ENCODE results near the gene ATP10A.

Gene ATP10A

DNA sequence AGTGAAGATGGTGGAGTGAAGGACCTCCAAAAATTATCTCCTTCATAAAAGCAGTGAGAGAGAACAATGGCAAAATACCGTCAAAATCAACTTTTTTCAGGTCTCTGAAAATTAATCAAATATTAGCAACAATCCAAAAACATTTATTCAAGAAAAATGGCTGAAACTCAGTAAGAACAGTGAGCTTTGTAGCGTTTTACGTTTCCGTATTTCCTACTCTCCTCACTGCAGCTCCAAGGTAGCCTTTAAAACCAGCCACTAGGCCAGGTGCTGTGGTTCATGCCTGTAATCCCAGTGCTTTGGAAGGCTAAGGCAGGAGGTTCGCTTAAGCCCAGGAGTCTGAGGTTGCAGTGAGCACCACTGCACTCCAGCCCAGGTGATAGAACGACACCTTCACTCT, 38.5 kb downstream of the ATP10A start:
- no peak for DNase-seq

DNA sequence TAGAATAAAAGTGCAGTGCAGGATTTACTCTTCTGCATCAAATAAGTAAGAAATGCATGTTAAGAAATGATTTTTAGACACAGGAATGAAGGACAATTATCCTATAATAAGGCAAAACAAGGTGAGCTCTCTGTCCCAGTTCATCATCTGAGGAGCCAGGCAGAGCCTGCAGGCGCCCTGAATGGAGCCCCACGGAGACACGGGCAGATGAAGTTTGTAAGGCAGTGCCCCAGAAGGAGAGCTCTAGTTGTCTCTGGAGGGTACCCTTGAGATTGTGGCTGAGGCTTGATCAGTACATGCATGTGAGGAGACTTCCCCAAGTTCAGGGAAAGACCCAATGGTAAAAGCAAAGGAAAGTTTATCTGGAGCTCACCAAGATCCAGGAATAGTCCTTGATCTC, 50.3 kb downstream of the ATP10A start:
- DNase-seq, result no peak

DNA sequence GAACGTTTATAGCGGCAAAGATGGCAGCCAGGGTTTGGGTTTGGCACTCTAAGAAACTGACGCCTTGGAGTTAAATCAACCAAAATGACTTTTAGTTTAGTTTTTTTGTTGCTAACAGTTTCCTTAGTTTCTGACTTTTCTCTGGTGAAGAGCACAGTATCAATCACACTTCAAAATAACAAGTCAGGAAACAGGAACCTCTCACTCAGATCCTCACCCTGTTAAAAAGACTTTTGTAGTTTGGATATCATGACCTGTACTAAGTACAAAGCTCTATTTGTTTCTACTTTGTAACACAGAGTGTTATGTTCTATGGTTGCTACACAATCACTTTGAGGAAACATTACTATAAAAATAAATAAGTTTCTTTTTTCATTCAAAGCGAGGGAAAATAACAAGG, 51.1 kb downstream of the ATP10A start:
- DNase-seq, result no peak

DNA sequence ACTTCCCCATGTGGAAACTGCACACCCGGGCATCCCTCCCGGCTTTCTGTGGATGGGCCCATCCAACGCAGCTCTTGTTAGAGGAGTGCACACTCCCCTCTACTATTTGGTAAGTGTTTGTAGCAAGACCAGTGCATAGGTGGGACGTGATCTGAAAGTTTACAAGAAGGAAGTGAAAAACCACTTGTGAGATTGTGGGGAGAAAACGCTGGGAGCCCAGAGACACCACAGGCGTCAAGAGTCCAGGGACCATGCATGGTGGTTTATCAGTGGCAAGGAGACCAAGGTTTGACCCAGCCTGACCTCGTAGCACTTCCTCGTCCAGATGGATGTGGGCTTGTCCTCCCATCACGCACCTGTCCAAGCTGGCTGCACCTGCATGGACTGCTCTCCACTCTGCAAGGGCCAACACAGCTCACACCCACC, 51.6 kb downstream of the ATP10A start:
- no peak for DNase-seq

DNA sequence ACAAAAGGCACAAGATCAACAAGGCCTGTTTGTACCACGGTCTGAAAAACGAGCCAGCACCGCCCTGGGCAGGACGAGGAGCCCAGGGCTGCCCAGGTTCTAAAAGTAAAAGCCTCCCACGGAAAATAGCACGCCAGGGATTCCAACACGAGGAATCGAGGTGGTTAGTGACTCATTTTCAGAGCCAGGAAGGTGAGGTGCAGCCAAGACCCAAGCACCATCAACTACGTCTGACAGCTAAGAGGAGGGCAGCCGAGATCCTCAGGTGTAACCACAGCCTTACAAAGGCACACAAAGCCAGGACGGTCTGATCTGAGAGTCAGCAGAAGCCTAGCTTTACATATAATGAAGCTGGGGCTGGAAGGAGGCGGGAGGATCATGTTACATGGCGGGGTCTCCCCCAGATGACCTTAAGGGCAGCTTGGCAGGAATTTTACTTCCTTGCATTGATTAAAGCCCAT, 52.5 kb downstream of the ATP10A start:
- no peak for DNase-seq

DNA sequence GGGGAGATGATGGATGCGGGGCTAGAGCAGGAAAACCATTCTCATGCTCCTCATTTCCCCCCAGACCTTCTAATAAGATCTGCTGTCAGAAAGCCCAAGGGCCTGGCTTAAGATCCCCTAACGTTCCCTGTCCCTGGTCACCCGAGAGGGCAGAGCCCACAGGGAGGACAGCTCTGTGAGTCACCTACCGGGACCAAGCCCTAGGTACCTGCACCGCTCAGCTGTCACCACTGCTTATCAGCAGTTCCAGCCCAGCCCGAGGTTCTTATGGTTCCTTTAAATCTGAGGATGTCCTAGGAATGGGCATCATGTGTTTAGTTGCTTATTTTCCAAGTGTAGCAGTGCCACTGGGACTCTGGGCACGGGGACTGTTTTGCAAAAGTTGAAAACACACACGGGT, 53.0 kb downstream of the ATP10A start:
- no peak for DNase-seq

DNA sequence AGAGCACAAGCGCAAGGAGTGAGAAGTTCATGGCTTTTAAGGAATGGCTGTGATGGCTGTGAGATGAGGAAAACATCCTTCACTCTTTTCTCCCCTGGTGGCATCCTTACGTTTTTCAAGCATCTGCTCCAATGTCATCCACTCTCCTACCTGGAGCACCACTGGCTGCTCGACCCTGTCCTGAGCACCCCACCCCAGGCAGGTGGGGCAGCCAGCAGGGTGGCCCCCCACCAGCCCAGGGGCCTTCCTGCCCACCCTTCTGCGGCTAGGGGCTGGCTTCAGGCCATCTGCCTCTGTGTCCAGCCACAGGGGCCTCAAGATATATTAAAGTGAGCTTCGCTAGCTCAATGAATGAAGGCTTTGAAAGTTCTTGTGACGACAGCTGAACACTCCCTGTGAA, 56.1 kb downstream of the ATP10A start:
- no peak for DNase-seq

DNA sequence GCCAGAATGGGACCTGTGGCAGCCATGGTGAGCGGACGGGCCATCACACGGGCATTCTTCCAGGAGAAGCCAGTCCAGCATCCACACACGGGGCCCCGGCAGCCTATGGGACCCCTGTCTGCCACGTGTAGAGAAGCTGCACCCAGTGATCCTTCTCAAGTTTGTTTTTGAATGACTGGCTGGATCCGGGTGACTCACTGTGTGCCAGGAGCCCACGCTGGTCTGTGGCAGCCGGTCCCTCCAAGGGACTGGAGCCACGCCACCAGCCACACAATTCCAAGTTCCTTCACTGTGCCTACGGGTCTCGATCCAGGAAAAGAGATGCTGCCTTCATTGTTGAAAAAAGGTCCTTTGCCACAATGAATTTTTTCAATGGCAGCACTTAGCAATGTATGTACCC, 58.1 kb downstream of the ATP10A start:
- DNase-seq, result no peak

DNA sequence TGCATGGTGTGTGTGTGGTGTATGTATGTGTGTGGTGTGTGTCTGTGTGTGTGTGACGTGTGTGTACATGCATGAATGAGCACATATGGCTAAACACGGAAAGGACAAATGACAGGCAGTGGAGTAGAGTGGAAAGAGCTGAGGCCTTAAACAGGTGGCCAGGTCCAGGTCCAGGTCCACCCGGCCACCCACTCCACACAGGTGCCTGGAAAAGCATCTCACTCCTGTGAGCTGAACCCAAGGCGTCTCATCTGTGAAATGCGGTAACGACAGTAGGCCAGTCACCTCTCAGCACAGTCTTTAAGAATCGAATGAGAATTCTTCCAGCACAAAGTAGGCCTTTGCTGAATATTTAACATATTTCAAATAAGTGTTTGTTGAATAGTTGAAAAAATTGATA, 58.7 kb downstream of the ATP10A start:
- DNase-seq, result no peak

DNA sequence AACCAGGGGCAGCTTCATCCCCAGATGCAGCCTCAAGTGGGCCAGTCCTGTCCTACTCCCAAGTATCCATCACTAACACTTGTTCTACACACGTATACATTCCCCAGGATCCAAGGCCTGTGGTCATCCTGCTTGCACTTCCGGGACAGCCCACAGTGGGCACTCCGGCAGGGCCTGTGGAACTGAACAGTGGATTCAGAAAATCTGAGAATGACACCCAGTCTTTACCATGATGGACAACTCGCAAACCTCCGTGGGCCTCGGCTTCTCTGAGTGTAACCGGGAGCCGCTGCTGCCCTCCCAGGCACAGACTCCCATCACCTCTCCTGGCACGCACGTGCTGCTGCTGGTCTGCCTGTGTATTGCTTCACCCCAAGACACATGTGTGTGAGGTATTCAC, 59.6 kb downstream of the ATP10A start:
- no peak for DNase-seq

DNA sequence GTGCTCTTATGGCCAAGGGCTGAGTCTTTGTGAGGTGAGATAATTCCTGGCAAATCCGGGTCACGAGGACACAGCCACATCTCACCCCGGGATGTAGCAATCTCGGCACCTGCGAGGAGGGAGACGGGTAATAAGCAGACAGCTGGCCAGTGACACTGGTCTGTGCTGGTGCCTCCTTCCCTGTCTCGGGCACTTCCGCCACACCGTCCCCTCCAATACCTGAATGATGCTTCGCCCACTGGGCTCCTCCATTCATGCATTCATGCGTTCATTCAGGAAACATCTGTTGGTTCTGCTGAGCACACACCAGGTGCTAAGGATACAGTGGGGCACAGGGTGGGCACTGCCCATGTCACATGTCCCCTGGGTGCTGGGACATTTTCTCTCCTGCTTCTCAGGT, 60.1 kb downstream of the ATP10A start:
- no peak for DNase-seq

DNA sequence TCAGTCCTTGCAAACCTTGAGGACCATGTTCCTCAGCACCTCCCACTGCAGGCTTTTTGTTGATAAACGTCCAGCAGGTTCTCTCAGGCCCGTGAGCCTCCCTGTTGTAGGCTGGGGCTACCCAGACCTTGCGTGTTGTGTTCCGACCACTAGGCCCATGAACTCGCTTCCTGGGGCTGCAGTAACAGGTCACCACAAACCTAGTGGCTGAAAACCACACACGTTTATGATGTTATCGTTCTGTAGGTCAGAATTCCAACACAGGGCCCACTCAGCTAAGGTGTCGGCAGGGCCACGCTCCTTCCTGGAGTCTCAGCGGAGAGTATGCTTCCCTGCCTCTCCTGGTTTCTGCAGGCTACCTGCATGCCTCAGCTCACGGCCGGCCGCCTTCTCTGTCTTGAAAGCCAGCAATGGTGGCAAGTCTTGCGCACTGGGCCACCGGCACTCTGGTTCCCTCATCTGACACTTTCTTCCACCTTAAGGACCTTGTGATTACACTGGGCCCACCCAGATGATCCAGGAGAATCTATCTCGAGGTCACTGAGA, 60.8 kb downstream of the ATP10A start:
- DNase-seq, result no peak

DNA sequence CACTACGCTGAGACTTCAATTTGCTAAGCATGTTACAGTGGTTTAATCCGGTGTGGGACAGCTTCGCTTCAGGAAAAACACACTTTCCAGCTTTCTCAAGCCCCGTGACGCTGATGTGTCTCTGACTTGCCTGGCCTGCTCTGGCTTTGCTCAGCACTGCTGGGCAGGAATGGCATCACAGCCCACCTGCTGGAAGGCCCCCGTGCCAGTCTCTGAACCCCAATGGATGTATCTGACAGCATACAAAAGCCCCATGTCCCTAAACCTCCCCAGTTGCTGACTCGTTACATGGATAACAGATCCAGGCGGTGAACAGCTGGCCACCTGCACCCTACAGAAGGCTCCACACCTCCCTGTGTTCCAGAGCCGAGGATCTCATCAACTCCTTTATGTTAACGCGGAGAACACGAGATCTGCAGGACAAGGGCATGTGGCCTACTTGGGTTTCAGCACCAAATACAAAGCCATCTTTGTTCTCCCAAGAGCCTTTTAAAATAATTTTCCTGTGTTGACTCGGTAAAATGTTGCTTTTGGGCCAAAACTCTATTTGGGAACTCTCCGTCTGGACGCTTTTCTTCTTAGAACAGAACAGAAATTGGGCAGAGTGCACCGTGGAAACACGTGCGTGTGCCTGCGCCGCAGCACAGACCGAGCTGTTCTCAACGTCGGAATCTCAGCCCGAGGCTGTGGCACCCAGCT, 61.4 kb downstream of the ATP10A start:
- no peak for DNase-seq

DNA sequence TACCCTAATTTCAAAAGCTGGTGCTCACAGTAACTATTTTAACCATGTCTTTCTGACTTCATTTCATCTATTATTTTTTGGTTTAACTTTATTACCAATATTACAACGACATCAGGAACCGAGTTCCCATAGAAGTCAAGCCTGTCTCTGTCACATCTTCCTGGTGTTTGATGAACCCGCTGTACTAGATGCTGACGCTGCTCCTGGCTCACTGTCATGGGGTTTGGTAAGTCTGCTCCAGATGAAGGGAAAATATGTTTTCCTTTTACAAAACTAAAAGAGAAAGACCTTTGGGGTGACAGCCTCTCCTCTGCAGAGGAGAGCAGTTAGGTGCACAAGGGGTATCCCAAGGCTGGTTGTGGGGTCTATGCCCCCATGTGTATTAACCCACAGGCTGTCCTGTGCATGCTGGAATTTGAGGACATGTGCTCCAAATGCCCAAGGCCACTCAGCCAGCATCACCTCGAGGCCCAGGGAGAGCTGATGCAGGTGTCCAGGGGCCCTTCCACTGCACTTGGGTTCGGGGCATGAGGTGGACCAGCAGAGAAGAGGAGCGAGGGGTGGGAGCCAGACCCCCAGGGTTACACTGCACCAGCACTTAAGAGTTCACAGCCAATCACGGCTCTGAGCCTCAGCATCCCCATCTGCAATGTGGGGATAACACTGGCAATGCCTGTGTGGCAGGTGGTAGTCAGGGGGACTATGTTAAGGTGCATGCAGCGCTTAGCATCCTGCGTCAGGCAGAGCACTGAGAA, 62.2 kb downstream of the ATP10A start:
- DNase-seq, result no peak

DNA sequence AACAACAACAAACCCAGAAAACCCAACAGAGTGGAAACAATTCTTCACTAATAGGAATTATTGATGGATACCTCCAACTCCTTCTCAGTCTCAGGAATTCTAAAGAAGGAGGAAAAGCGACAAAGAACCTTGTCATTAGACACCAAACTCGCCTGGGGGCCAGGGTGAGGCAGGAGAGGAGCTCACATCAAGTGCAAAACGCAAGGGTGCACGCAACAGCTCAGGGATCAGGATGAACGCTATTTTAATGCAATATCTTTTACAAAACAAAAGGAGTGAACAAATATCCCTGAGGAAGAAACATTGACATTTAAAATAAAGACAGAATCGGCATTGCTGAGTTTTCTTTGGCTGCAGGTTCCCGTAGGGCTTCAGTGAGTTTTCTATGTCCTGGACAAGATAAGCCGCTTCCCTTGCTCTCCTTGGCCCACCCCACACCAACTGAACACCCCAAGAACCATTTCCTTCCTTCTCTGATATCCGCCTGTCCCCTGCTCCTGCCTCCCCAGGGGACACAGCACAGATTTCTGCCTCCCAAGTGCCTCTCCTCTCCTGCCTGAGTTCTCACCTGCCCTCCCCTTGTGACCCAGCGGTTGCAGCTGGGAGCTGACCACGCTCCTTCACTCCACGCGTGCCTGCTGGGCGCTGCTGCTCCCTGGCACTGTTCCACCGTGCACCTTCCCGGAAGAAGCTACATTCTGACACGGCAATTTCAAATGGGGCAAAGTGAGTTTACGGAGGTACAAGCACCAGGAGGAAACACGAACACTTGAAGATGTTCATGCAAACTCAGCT, 63.0 kb downstream of the ATP10A start:
- no peak for DNase-seq

DNA sequence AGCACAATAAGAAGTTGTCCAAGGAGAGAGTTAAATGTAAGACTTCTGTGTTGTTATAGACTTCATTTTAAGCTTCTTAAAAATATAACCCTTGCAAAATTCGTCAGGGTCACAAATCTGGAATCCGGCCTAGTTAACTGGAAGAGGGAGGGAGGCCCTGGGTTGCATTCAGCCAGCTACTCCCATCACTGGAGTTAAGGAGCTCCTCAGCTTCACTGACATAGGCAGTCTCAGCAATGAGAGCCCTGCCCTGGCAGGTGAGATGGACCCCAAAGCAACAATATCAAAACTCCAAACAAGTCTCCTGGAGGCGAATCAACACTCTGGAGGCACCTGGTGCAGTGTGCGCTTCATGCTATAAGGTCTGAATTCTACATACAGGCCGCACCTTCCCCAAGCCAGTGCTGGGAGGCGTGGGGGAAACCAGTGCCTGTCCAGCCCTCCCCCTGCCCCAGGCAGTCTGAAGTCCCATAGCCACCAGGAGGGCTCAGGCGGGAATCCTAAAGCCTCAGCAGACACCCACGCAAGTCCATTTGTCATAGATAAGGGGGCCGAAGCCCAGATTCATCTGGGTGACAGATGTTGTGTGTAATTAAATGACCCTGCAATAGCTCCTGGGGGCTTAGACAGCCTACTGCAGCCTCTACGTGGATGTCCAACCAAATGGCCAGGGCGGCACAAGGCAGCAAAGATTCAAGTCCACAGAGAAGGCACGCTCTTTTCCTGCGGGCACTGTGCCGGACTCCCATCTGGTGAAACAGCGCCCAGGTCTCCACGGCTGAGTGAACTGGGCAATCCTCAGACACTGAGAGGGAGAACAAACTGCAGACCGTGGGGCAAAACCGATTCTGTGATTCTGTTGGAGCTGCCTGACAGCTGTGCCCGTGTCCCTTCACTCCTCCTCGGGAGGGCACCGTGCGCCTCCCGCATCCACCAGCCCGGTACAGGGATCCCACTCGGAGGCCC, 64.9 kb downstream of the ATP10A start:
- no peak for DNase-seq

DNA sequence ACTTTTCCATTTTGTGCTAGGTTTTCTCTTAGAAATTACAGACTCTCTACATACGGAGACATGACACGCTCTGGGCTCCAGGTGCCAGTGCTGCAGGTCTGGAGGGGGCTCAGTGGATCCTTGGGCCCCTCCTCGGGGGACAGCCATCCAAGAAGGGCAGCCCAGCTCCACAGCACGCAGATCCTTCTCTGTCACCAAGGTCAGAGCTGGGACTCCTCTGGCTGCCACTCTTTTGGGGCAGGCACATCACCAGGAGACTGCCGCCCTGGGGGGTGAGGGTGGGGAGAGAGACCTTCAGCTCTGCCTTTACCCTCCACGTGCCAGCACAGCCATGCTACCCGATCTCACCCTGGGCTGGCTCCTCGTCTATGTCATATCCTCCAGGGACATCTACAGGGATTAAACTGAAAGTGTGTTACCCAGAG, 65.6 kb downstream of the ATP10A start:
- no peak for DNase-seq

DNA sequence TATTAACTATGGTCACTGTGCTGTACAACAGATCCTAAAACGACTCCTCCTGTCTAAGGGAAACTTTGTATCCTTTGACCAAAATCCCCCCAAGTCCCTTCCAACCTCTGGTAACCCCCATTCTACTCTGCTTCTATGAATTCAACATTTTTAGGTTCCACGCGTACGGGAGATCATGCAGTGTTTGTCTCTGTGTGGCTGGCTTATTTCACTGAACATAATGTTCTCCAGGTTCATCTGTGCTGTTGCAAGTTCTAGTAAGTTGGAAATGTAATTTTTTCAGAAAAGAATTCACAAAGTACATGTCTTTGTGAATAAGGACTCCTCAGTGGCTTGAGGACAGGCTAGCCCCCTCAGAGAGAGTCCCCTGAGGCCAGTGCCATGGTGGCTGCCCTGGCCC, 66.1 kb downstream of the ATP10A start:
- no peak for DNase-seq

DNA sequence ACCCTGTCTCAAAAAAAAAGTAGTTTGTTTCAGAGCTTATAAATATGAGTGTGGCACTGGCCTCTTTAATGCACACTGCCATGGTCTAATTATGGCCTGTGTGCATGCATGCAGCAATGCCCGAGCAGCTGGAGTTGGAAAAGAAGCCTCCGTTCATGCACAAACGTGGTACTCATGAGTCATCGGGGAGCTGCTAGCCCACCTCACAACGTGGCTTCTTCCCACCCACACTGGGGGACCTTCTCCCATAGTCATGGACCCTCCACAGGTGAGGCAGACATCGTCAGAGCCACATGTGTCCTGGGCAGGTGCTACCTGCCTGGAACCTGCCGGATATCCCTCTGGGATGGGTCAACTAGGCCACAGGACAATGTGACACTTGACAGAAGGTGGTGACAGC, 66.7 kb downstream of the ATP10A start:
- no peak for DNase-seq

DNA sequence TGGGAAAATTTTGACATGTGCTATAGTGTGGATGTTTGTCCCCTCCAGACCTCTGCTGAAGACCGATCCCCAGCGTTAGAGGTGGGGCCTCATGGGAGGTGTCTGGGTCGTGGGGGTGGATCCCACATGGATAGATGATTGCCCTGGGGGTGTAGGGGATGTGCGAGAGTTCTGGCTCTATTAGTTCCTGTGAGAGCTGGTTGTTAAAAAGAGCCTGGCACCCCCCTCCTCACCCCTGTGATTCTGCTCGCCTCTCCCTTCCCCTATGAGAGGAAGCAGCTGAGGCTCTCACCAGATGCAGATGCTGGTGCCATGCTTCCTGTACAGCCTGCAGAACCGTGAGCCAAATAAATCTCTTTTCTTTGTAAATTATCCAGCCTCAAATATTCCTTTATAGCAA, 67.4 kb downstream of the ATP10A start:
- no peak for DNase-seq

DNA sequence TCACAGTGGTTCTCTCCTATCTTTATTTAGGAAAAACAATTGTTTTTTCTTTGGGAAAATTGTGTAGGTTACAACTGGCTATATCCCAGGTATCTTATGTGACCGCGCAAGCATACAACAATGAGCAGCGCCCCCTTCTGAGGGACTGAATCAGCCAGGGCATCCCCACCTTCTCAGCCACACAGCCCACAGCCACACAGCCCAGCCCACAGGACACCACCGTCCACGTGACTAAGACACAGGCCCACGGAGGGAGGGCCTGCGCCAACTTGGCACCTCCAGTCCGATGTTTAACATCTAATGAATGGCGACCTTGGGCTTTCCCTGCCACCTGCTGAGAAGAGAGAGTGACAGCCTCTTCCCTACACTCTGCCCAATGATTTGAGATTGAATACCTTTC, 68.1 kb downstream of the ATP10A start:
- no peak for DNase-seq

DNA sequence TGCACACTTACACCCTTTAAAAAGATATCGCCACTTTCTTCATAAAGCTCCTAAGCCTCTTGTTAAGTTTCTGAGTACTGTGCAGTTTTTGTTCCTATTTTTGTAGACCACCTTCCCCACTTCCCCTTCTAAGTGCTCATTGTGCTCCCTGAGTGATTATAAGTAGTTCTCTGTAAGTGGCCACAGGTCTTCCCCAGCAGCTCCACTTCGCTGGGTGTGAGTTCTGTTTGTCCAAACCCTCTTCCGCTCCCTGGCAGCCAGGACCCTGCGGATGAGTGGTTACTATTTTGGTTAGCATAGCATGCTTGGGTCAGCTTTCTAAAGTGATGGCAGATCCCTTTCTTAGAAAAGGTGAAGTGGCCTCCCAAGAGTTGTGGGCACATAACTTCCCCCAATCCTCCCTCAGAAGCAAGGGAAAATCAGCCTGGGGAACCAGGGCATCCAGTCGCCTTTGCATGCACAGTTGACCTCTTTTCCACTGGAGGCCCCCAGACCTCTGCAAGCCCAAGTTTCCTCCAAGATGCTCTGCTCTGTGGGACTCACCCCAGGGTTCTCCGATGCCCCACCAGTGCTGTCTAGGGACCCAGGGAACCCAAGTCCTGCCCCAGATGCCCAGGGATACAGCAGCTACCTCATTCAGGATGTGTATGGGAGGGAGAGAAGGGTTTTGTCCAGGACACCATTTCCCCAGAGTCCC, 69.6 kb downstream of the ATP10A start:
- DNase-seq, result no peak
